ENCODE results near the gene BCL2L11.

- TF ChIP-seq EZH2 (IDR thresholded peaks at IDR 0.05; ENCODE audit: borderline replicate concordance, low read depth, low read length, severe bottlenecking) (no peak), JUN (IDR thresholded peaks at IDR 0.05; ENCODE audit: borderline replicate concordance, insufficient read depth, insufficient read length, low read depth) (no peak), CTCF (IDR thresholded peaks at IDR 0.05; ENCODE audit: extremely low read depth in 1 of 2, insufficient read depth in 1 of 2, low read depth in 1 of 2, low read length in 2 of 2) (no peak), POLR2A (IDR thresholded peaks at IDR 0.05; ENCODE audit: low read depth, low read length) (no peak), MAX (IDR thresholded peaks at IDR 0.05; ENCODE audit: insufficient read depth, insufficient read length) (no peak)
Observed at GRCh38 chr2:111100087-111100764, 20.5 kb upstream of the BCL2L11 start.
